Right lobe of liver (tissue), 6 donors: ENCODE measurements around the gene PP2D1. TPM values are rescaled to one million over a fixed set of nuclear protein-coding genes. Genes with fewer than 3 reads are reported as not detected.

Source experiments
- ATAC-seq, 4 donors: fragments of 200-7000 bp; cut with Tn5 transposase; one replicate each; pipeline ENCODE4 v1.9.1; 2020; ENCODE audit warnings: mild to moderate bottlenecking in 4 of 4, moderate library complexity in 4 of 4
- DNase-seq, 3 donors: peaks; one replicate each; pipeline ENCODE4 v3.0.0-alpha.2; 2020
- H3K27ac ChIP-seq, 3 donors: fragments of 200-600 bp; one replicate each; pipeline ENCODE4 v1.8.0; 2022
- H3K27me3 ChIP-seq, 2 donors: fragments of 200-600 bp; one replicate each; pipeline ENCODE4 v1.8.0; 2022
- H3K36me3 ChIP-seq, 4 donors: fragments of 200-600 bp; sonication (generic) in 1 of 4; one replicate each; pipeline versions ENCODE4 v1.5.1 to v1.8.0; 2017 to 2022; ENCODE audit warnings: control low read depth in 1 of 4
- H3K4me1 ChIP-seq, 4 donors: fragments of 200-600 bp; sonication (generic) in 1 of 4; one replicate each; pipeline versions ENCODE4 v1.5.1 to v1.8.0; 2017 to 2022; ENCODE audit warnings: control low read depth in 1 of 4
- H3K4me3 ChIP-seq, 3 donors: fragments of 200-600 bp; one replicate each; pipeline ENCODE4 v1.8.0; 2022
- H3K9me3 ChIP-seq, 4 donors: fragments of 200-600 bp; sonication (generic) in 1 of 4; one replicate each; pipeline versions ENCODE4 v1.5.1 to v1.8.0; 2017 to 2022; ENCODE audit warnings: control low read depth in 1 of 4
- POLR2A ChIP-seq: fragments of 450-650 bp; IDR thresholded peaks from one replicate; pipeline ENCODE4 v1.6.1; 2017; ENCODE audit warnings: antibody characterized with exemption, mild to moderate bottlenecking
- WGBS: methylation state at CpG from one replicate; pipeline ENCODE4 v1.1.6; 2018; ENCODE audit warnings: low coverage, low lambda C conversion rate; ENCODE audit not compliant: insufficient coverage; ENCODE audit errors: missing lambda C conversion rate; 5-methylcytosine and 5-hydroxymethylcytosine counted together
- intact Hi-C, 2 donors: fragments of 100-400 bp; cut with DNase I; formaldehyde crosslinking; loops; one replicate each; pipeline versions ENCODE4 v1.11.2 to v1.14.1; 2022
- total RNA-seq, 6 experiments: library from RNA; depleted of rRNA in 2 of 6; stranded (reverse); fragments of >200 nt in 2 of 6; fragmentation: NEBNext Ultra II Directional in 3 of 6; extraction: Animal tissue kit (Norgen Biotek cat#: 25700) in 3 of 6; gene quantifications; one replicate each; pipeline versions ENCODE4 v1.1.0 to v1.2.4, GENCODE V29; 2016 to 2023
- TF ChIP-seq, protein P1 (sequence below), 4 donors: fragments of 200-600 bp in 3 of 4; fragments of 450-650 bp in 1 of 4; IDR thresholded peaks; one replicate each; pipeline versions ENCODE4 v1.5.1 to v1.8.0; 2016 to 2022; ENCODE audit warnings: antibody characterized with exemption in 4 of 4, mild to moderate bottlenecking in 2 of 4
- donor health status: DM: no; HTN: yes; CAD: no.
- donor health status: DM: no; HTN: no; CAD: no.
- donor health status: DM: no; HTN: no; CAD: no.
- donor health status: DM: no; HTN: yes; CAD: no.
- donor health status: DM: no; HTN: yes; CAD: no.

PP2D1 gene
- total RNA-seq, 6 experiments from 2014 or later: not detected

DNA sequence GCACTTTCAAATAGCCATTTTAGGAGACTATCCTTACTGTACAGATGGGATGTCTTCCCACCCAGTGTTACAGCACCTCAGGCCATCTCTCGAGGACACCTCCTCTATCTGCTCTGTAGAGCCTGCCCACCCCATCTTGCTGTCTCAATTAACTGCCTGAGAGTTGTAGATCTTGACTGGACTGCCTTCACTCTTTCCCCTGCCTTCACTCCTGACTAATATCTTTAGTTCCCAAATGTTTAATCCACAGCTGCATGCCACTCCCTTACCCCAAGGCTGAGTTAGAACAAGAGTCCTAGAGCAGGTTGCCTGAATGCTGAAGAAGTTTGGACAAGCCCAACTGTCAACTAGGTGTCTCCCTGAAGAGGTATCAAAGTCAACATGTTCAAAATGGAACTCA is 1.3 kb upstream of the PP2D1 start:
- H3K4me3 ChIP-seq: no peak overlapping the region
- no CpG with 5 or more reads among the region's 1 CpG for WGBS
- H3K27me3 ChIP-seq: no peaks in the 10 kb centered on the region
- no peaks in the 10 kb centered on the region for H3K4me1 ChIP-seq
- no peak overlapping the region for H3K27ac ChIP-seq
- intact Hi-C loops: no loop called here
- no peak for DNase-seq
- no peaks in the 10 kb centered on the region for H3K36me3 ChIP-seq
- ATAC-seq: no peak
- TF ChIP-seq, protein P1, sequence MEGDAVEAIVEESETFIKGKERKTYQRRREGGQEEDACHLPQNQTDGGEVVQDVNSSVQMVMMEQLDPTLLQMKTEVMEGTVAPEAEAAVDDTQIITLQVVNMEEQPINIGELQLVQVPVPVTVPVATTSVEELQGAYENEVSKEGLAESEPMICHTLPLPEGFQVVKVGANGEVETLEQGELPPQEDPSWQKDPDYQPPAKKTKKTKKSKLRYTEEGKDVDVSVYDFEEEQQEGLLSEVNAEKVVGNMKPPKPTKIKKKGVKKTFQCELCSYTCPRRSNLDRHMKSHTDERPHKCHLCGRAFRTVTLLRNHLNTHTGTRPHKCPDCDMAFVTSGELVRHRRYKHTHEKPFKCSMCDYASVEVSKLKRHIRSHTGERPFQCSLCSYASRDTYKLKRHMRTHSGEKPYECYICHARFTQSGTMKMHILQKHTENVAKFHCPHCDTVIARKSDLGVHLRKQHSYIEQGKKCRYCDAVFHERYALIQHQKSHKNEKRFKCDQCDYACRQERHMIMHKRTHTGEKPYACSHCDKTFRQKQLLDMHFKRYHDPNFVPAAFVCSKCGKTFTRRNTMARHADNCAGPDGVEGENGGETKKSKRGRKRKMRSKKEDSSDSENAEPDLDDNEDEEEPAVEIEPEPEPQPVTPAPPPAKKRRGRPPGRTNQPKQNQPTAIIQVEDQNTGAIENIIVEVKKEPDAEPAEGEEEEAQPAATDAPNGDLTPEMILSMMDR (IDR thresholded peaks at IDR 0.05): no peak
- no peak for TF ChIP-seq POLR2A
- H3K9me3 ChIP-seq: no peaks in the 10 kb centered on the region

DNA sequence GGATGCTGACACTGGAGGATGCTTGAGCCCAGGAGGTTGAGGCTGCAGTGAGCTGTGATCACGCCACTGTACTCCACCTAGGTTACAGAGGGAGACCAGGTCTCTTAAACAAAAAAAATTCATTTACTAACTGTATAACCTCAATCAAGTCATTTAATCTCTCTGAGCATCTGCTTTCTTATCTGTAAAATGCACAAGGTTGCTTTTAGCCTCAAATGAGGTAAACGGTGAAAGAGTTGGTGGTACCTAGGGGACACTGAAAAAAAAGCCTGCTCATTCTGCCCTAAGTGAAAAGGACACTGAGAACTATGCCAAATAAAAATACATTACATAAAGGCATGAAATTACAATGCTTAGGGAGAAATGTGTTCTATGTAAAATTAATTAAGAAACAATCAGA is 3.4 kb downstream of the PP2D1 start:
- H3K27ac ChIP-seq: no peak overlapping the region
- intact Hi-C loops: no loop called here
- DNase-seq (no peak), ATAC-seq (no peak)
- no peaks in the 10 kb centered on the region for H3K36me3 ChIP-seq
- H3K27me3 ChIP-seq: no peaks in the 10 kb centered on the region
- no peak overlapping the region for H3K4me3 ChIP-seq
- WGBS: 33% methylated on average over 1 of the region's 2 CpGs
- H3K9me3 ChIP-seq: no peaks in the 10 kb centered on the region
- no peaks in the 10 kb centered on the region for H3K4me1 ChIP-seq
- TF ChIP-seq, protein P1 (IDR thresholded peaks at IDR 0.05): no peak
- TF ChIP-seq POLR2A: no peak

DNA sequence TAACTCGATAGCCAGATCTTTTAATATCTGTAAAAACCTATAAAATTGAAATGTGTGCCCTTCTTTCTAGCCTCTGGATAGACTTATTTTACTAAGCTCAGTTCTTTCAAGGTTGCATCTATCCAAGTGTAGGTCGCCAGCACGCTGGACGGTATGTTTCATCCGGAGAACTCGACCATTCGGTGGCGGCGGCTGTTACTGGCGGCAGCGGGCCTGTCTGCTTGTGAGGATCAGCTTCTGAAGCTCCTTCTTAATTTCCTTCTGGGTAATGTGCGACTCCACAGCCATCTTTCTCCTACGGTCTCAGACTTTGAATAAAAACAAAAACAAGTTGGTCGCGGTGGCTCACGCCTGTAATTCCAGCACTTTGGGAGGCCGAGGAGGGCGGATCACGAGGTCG is 4.1 kb downstream of the PP2D1 start:
- no peaks in the 10 kb centered on the region for H3K27me3 ChIP-seq
- H3K9me3 ChIP-seq: no peaks in the 10 kb centered on the region
- 91% methylated on average over 17 of the region's 20 CpGs for WGBS
- no peak overlapping the region for H3K4me3 ChIP-seq
- H3K36me3 ChIP-seq: no peaks in the 10 kb centered on the region
- ATAC-seq (no peak), DNase-seq (no peak)
- no peak overlapping the region for H3K27ac ChIP-seq
- H3K4me1 ChIP-seq: no peaks in the 10 kb centered on the region
- intact Hi-C loops: no loop called here
- TF ChIP-seq, protein P1 (IDR thresholded peaks at IDR 0.05): no peak
- no peak for TF ChIP-seq POLR2A

DNA sequence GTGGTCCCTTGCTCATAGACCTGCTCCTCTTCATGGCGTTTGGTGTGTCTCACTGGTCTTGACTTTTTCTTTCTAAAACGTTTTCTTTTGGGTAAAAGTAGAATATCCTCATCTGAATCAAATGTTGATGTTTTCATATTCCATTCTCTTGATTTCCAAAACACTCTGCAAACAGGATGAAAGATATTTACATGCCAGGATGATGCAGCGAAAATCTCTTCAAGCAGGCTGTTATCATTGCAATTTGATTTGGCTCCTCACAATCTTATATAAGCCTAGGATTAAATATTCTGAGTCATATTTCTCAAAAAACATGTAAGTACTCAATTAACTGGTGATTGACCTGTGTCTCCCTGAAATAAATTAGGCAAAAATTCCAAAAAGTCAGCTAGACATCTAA is 10.1 kb downstream of the PP2D1 start:
- TF ChIP-seq POLR2A: no peak
- TF ChIP-seq, protein P1 (IDR thresholded peaks at IDR 0.05): no peak
- H3K4me3 ChIP-seq: no peak overlapping the region
- no peaks in the 10 kb centered on the region for H3K36me3 ChIP-seq
- no peaks in the 10 kb centered on the region for H3K9me3 ChIP-seq
- ATAC-seq (no peak), DNase-seq (no peak)
- no peaks in the 10 kb centered on the region for H3K4me1 ChIP-seq
- 60% methylated on average over 3 of the region's 3 CpGs for WGBS
- H3K27ac ChIP-seq: no peak overlapping the region
- intact Hi-C loops: no loop called here
- no peaks in the 10 kb centered on the region for H3K27me3 ChIP-seq

DNA sequence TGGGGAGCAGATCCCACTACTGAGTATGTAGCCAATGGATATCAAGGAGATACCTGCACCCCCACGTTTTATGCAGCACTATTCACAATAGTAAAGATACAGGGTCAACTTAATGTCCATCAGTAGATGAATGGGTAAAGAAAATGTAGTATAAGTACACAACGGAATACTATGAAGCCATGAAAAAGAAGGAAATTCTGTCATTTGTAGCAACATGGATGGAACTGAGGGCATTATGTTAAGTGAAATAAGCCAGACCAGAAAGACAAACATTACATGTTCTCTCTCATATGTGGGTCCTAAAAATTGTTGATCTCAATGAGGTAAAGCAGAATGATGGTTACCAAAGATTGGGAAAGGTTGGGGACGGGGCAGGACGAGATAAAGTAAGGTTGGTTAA is 14.6 kb downstream of the PP2D1 start:
- no peaks in the 10 kb centered on the region for H3K4me1 ChIP-seq
- H3K9me3 ChIP-seq: no peaks in the 10 kb centered on the region
- H3K36me3 ChIP-seq: no peaks in the 10 kb centered on the region
- TF ChIP-seq, protein P1 (IDR thresholded peaks at IDR 0.05): no peak
- TF ChIP-seq POLR2A: no peak
- DNase-seq: no peak
- no peak overlapping the region for H3K27ac ChIP-seq
- WGBS: 78% methylated on average over 4 of the region's 4 CpGs
- no peak for ATAC-seq
- intact Hi-C loops: no loop called here
- no peak overlapping the region for H3K4me3 ChIP-seq
- H3K27me3 ChIP-seq: no peaks in the 10 kb centered on the region
